ENCODE results near the gene GORASP1.

GRCh38 chr3:39114456-39114855 is 7.0 kb upstream of the GORASP1 start:
- TF ChIP-seq CTCF (IDR thresholded peaks at IDR 0.05) (no peak), POLR2A (IDR thresholded peaks at IDR 0.05) (no peak), EP300 (IDR thresholded peaks at IDR 0.05; ENCODE audit: low read depth) (no peak)
